NCI-H2107 (cell line): Measurements from ENCODE around the gene SLC6A16.
"Not testable (repeated sequence)": the region's sequence is repeated elsewhere in the genome, so short reads cannot be mapped to it uniquely, and the experiment has no call there.

ENCODE experiments used
- DNase-seq: peaks from one replicate; lab custom pipeline; 2025; lab: John Stamatoyannopoulos, UW

Gene SLC6A16

GRCh38 chr19:49324801-49325576 lies at the start of gene SLC6A16:
Gene SLC6A16 (minus strand): TSS chr19:49325191. CDS start chr19:49311347, 13,844 bp downstream.
- DNase-seq = no peak

GRCh38 chr19:49373174-49373573 lies 48.2 kb upstream of the SLC6A16 start:
- not testable (repeated sequence) for DNase-seq

GRCh38 chr19:49371184-49371583 lies 46.2 kb upstream of the SLC6A16 start:
- DNase-seq = no peak

- DNase-seq = no peak
Measured at GRCh38 chr19:49368711-49369358, 43.8 kb upstream of the SLC6A16 start.

- no peak for DNase-seq
Measured at GRCh38 chr19:49366110-49366509, 41.1 kb upstream of the SLC6A16 start.

GRCh38 chr19:49364083-49364737 lies 39.2 kb upstream of the SLC6A16 start:
- no peak for DNase-seq

- DNase-seq = no peak
Measured at GRCh38 chr19:49363268-49364082, 38.5 kb upstream of the SLC6A16 start, which contains the start of gene DKKL1. Gene DKKL1 (plus strand): TSS chr19:49363877. CDS start chr19:49363999, 122 bp downstream.

- no peak for DNase-seq
Measured at GRCh38 chr19:49362929-49363267, 37.9 kb upstream of the SLC6A16 start.

GRCh38 chr19:49362048-49362928 lies 37.3 kb upstream of the SLC6A16 start, which contains the start of gene TEAD2:
Gene TEAD2 (minus strand): TSS chr19:49362416. CDS start chr19:49360075, 2,341 bp downstream.
- no peak for DNase-seq

GRCh38 chr19:49361438-49362047 lies 36.6 kb upstream of the SLC6A16 start:
- DNase-seq = no peak

- DNase-seq = no peak
Measured at GRCh38 chr19:49359851-49360820, 35.1 kb upstream of the SLC6A16 start.

- no peak for DNase-seq
Measured at GRCh38 chr19:49357186-49357585, 32.2 kb upstream of the SLC6A16 start.

- no peak for DNase-seq
Measured at GRCh38 chr19:49356382-49356781, 31.4 kb upstream of the SLC6A16 start.

- DNase-seq = no peak
Measured at GRCh38 chr19:49355909-49356353, 30.9 kb upstream of the SLC6A16 start.

- no peak for DNase-seq
Measured at GRCh38 chr19:49349567-49349966, 24.6 kb upstream of the SLC6A16 start.

- no peak for DNase-seq
Measured at GRCh38 chr19:49348305-49349189, 23.6 kb upstream of the SLC6A16 start.

GRCh38 chr19:49347835-49348234 lies 22.8 kb upstream of the SLC6A16 start:
- no peak for DNase-seq

- no peak for DNase-seq
Measured at GRCh38 chr19:49347191-49347590, 22.2 kb upstream of the SLC6A16 start.
